ENCODE measurements around the gene DPP9. TPM values are rescaled to one million over a fixed set of nuclear protein-coding genes. Genes with fewer than 3 reads are reported as not detected.

The DPP9 gene
- total RNA-seq, 1 experiment from 2014 or later: 46.4 TPM

- no peak overlapping the region for H3K9ac ChIP-seq (ENCODE audit: extremely low read depth, insufficient read length, low read length)
- H3K27ac ChIP-seq (ENCODE audit: insufficient read length, low read depth, low read length): no peak overlapping the region
- no peak overlapping the region for H4K5ac ChIP-seq (ENCODE audit: insufficient read length, low read depth, low read length)
- no peak overlapping the region for H3T11ph ChIP-seq (ENCODE audit: low read length)
- no peaks in the 10 kb centered on the region for H3K4me1 ChIP-seq (ENCODE audit: insufficient read depth, low read length)
- H3K27ac Mint-ChIP-seq: 0 out of 7 replicates have a peak overlapping the region, but pooled peaks of 1 of the 3 experiments have one; percentile 36
- H2AFZ ChIP-seq (ENCODE audit: low read length): no peak overlapping the region
- H4K20me1 ChIP-seq (ENCODE audit: control insufficient read depth, insufficient read depth, insufficient read length): no peaks in the 10 kb centered on the region
- H2BK15ac ChIP-seq (ENCODE audit: low read depth, low read length): no peak overlapping the region
- no peak overlapping the region for H2BK5ac ChIP-seq (ENCODE audit: insufficient read length, low read length)
- no peak for DNase-seq
- H3K36me3 Mint-ChIP-seq (ENCODE audit: insufficient read depth in 1 of 3, low read depth in 3 of 3): peaks cover 25 to 59% (median 55%) of the 10 kb centered on the region in 3 experiments; a peak in 6 of 7 replicates
- H2BK12ac ChIP-seq (ENCODE audit: insufficient read length, low read depth, low read length): no peak overlapping the region
- H3K4me2 ChIP-seq (ENCODE audit: insufficient read depth, insufficient read length, low read length): no peak overlapping the region
- WGBS (ENCODE audit: extremely low coverage, insufficient read length, low lambda C conversion rate): no CpG with 5 or more reads among the region's 16 CpGs
- no peak overlapping the region for H2BK120ac ChIP-seq (ENCODE audit: low read depth, low read length, poor library complexity, severe bottlenecking)
- H3K4me3 Mint-ChIP-seq: no peak overlapping the region
- no peak for TF ChIP-seq CTCF (conservative IDR thresholded peaks at IDR 0.05)
- no peak overlapping the region for H3K14ac ChIP-seq (ENCODE audit: insufficient read depth, low read length)
- no peaks in the 10 kb centered on the region for H3K27me3 ChIP-seq (ENCODE audit: insufficient read depth, low read length)
- no peak overlapping the region for H3K18ac ChIP-seq (ENCODE audit: insufficient read length, low read depth, low read length)
- H3K56ac ChIP-seq (ENCODE audit: insufficient read length, low read depth, low read length): no peak overlapping the region
- H3K9me3 ChIP-seq (ENCODE audit: control insufficient read depth, low read depth, low read length): no peaks in the 10 kb centered on the region
- no peaks in the 10 kb centered on the region for H3K79me2 ChIP-seq (ENCODE audit: insufficient read depth, low read length)
- H3K4ac ChIP-seq (ENCODE audit: low read depth, low read length): no peak overlapping the region
- H3K79me1 ChIP-seq (ENCODE audit: insufficient read depth, low read depth, low read length, poor library complexity, severe bottlenecking): no peaks in the 10 kb centered on the region
- no peaks in the 10 kb centered on the region for H3K27me3 Mint-ChIP-seq (ENCODE audit: low read depth)
- no peak overlapping the region for H4K91ac ChIP-seq (ENCODE audit: insufficient read length, low read depth, low read length)
- no peak overlapping the region for H2AK5ac ChIP-seq (ENCODE audit: insufficient read length, low read length)
- H3K23me2 ChIP-seq (ENCODE audit: insufficient read length, low read depth, low read length, poor library complexity, severe bottlenecking): no peaks in the 10 kb centered on the region
- H3K9me3 Mint-ChIP-seq: no peaks in the 10 kb centered on the region
- no peak overlapping the region for H2BK20ac ChIP-seq (ENCODE audit: low read depth, low read length, poor library complexity, severe bottlenecking)
- no peak overlapping the region for H3K23ac ChIP-seq (ENCODE audit: insufficient read length, low read depth, low read length)
- H4K8ac ChIP-seq (replicated peaks; ENCODE audit: insufficient read length, low read depth, low read length): no peak overlapping the region
- H3K4me1 Mint-ChIP-seq: no peaks in the 10 kb centered on the region
Measured at GRCh38 chr19:4710281-4710600, 13.4 kb downstream of the DPP9 start.
